T follicular helper cell (primary cell): ENCODE results near the gene CACNA1H.

ENCODE experiments used
- DNase-seq: peaks from one replicate; pipeline ENCODE4 v3.0.0-alpha.2; 2020; ENCODE audit warnings: low read depth

The CACNA1H gene

GRCh38 chr16:1158456-1159324 lies 5.8 kb downstream of the CACNA1H start:
- DNase-seq, result no peak

DNA sequence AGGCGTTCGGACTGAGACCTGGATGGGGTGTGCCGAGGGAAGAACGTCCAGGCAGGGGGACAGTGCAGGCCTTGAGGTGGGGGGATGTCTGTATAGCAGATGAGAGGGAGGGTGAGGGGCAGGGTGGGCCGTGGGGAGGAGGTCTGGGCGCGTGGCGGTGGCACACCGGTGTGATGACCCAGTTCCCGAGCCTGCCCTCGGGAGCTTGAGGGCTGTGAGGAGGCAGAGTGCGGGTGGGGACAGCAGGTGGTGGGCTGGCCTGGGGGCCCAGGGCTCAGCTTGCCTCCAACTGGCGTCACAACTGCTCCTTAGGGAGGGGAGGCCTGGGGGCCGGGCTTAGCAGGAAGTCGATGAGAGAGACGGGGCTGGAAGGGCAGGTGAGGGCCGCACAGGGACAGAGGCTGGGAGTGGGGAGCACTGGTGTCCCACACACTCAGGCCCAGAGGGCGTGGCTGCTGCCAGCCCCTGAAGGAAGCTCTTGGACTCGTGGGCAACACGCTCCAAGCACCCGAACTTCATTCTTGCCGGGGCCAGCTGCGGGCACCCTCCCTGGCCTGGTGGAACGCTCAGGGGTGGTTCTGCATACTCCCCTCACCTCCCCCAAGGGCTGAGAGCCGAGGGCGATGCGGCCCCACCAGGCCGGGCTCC lies 6.5 kb downstream of the CACNA1H start:
- DNase-seq, result no peak

GRCh38 chr16:1159973-1160772 lies 7.3 kb downstream of the CACNA1H start:
- DNase-seq, result no peak

- no peak for DNase-seq
Observed at GRCh38 chr16:1160773-1161348, 8.0 kb downstream of the CACNA1H start.

DNA sequence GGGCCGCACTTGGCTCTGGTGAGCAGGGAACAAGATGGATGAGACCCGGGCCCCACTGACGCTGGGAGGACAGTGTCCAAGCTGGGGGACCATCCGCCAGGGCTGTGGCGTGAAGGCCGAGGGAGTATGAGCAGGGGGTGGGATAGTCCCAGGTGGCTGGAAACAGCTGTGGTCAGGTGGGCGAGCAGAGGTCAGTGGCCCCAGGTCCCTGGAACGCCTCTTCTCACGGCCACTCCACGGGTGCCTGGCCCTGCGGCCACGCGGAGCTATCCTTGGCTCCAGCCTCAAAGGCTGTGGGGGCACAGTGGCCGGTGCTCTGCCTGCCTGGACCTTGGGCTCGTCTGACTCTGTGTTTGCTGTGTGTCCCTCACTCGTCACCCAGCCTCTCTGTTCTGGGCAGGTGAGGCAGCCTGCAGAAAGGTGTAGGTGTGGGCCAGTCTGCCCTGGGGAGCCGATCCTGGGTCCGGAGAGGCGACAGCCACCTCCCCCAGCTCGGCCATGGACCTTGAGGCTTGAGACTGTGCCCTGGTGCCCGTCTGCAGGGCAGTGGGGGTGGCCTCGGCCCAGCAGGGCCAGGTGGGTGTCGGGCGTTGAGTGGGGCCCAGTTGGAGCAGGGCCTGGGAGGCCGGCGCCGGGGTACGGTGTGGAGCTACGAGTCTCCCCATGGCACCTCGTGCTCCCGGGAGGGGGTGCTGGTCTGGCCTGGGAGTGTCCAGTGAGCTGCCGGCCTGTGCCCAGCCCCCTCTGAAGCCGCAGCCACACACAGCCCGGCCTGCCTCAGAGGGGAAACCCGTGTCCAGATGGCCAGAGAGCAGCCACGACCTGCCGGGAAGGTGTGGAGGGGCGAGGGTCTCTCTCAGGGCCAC lies 10.0 kb downstream of the CACNA1H start:
- DNase-seq, result no peak

GRCh38 chr16:1163567-1164055 lies 10.7 kb downstream of the CACNA1H start:
- no peak for DNase-seq

- DNase-seq, result no peak
Observed at GRCh38 chr16:1164382-1164781, 11.5 kb downstream of the CACNA1H start.

GRCh38 chr16:1164975-1165374 lies 12.1 kb downstream of the CACNA1H start:
- DNase-seq, result no peak

- DNase-seq, result no peak
Observed at GRCh38 chr16:1165511-1165910, 12.6 kb downstream of the CACNA1H start.

GRCh38 chr16:1167276-1168107 lies 14.6 kb downstream of the CACNA1H start:
- DNase-seq, result no peak

DNA sequence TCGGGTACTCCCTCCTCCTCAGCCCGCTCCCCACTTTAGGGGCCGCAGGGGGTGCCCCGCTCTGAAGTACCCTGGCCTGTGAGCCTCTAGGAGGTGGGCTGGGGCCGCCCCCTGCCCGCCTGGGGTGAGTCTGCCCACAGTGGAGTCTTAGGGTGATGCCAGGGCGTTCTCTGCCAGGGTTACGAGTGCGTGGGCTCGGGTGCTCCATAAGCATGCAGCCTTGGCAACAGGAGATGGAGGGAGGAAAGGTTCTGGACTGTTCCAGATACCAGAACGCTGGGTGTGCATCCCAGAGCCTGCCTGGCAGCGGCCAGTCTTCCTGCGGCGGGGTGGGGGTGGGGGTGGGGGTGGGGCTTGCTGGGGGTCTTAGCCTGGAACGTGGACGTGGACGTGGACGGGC lies 15.9 kb downstream of the CACNA1H start:
- DNase-seq, result no peak

GRCh38 chr16:1169285-1170075 lies 16.6 kb downstream of the CACNA1H start:
- DNase-seq, result no peak

DNA sequence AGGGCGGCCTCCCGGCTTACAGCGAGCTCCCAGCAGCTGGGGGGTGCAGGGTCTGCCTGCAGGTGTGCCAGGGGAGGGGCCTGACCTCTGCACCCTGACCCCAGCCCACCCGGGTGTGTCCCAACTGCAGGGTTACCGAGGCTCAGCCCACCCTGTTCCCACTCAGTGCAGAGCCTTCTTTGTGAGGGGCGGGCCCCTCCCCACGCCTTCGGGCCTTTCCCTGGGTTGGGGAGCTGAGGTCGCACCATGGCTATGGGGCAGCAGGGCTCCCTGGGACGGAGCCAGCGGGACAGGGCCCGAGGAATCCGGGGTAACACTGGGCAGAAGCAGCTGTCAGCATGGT lies 17.1 kb downstream of the CACNA1H start:
- DNase-seq, result no peak

- no peak for DNase-seq
Observed at GRCh38 chr16:1171001-1171400, 18.1 kb downstream of the CACNA1H start.

DNA sequence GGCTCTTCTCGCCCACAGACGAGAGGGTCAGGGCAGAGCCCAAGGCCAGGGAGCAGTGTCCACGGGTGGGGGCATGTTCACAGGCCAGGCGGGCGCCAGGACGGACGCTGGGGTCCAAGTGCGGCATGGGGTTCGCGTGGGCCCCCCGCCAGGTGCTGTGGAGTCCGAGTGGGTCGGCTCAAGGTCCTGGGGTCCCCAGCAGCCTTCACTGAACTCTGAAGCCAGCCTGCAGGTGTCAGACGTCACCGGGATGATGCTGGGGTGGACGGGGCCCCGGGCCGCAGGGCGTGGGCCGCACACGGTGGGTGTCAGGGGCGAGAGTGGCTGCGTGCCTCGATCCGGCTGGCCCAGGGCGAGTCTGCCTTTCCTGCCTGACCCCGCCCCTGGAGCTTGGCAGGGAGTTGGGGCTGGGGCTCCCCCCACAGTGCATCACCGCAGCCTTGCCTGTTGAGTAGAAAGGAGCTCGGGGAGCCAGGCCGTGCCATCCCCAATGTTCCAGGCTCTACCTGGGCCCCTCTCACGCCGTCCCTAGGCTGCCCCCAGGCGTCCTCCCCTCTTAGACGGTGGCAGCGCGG lies 19.0 kb downstream of the CACNA1H start:
- DNase-seq, result no peak

DNA sequence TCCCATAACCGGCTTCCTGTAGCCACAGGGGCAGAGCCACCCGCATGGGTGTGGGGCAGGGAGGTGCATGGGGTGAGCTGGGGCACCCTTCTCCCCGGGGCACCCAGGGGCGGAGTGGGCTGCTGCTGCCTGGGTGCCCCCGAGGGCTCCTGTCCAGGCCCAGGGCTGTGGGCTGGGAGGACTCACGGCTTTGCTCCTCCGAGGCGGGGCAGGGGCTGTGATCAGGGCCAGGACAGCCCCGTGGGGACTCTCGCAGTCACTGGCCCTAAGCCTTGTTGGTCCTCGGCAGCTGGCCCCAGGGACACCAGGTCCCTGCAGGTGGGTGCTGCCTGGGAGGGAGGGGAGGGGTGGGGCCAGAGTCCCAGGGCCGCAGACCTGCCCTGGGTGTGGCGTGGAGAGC lies 19.7 kb downstream of the CACNA1H start:
- no peak for DNase-seq

DNA sequence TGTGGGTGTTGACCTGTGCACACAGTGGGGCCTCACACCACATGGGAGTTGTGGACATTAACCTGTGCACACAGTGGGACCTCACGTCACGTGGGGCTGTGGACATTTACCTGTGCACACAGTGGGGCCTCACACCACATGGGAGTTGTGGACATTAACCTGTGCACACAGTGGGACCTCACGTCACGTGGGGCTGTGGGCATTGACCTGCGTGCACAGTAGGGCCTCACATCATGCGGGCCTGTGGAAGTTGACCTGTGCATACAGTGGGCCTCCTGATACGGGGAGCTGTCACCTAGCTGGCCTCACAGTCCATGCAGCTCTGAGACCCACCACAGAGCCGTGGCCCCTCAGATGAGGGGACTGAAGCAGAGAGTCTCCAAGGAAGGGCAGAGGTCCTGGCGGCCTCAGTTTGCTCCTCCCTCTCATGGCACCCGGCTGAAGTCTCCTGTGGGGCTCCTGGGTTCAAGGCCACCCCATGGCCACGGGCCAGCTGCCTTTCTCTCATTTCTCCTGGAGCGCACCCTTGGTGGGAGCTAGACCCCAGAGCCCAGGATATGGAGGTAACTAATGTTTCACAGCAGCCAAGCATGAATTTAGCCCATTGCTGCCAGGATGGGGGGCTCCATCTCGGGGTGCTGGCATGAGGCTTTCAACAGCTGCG lies 21.0 kb downstream of the CACNA1H start:
- DNase-seq, result no peak
